ENCODE data around the gene CDH23. TPM values are rescaled to one million over a fixed set of nuclear protein-coding genes. Genes with fewer than 3 reads are reported as not detected.

The CDH23 gene
- total and polyA plus RNA-seq, 9 of the 15 experiments (the other 6 are each of a cell fraction or from before 2014, with no cell fraction given), result 0.18 to 1.2 (median 0.47) TPM

DNA sequence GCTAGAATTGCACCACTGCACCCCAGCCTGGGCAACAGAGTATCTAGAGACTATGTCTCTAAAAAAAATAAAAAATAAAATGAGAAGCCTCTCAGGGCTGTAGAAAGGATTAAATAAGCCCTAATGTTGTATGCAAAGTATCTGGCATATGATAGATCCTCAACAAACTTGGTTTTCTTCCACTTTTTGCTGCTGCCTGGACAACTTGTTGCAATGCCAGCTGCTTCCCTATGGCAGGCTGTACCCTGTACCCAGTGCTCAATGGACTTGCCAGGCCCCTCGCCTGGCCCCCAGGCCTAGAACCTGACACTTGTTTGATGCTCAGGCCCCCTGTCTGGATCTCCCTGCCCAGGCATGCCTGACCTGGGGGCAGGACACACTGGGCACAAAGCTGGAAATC lies 28.5 kb upstream of the CDH23 start:
- intact Hi-C loops (cut with micrococcal nuclease), result no loop called here
- WGBS (ENCODE audit: insufficient coverage, low coverage, missing lambda C conversion rate), result 31% methylated on average over 1 of the region's 1 CpG
- no peaks in the 10 kb centered on the region for H3K36me3 ChIP-seq (ENCODE audit: control insufficient read depth, insufficient read depth, low read length)
- CTCF ChIA-PET (ENCODE audit: low intra/inter-chr PET ratio), result no interaction called here
- no peak for TF ChIP-seq XRCC3 (IDR thresholded peaks at IDR 0.05)
- TF ChIP-seq, protein P1, sequence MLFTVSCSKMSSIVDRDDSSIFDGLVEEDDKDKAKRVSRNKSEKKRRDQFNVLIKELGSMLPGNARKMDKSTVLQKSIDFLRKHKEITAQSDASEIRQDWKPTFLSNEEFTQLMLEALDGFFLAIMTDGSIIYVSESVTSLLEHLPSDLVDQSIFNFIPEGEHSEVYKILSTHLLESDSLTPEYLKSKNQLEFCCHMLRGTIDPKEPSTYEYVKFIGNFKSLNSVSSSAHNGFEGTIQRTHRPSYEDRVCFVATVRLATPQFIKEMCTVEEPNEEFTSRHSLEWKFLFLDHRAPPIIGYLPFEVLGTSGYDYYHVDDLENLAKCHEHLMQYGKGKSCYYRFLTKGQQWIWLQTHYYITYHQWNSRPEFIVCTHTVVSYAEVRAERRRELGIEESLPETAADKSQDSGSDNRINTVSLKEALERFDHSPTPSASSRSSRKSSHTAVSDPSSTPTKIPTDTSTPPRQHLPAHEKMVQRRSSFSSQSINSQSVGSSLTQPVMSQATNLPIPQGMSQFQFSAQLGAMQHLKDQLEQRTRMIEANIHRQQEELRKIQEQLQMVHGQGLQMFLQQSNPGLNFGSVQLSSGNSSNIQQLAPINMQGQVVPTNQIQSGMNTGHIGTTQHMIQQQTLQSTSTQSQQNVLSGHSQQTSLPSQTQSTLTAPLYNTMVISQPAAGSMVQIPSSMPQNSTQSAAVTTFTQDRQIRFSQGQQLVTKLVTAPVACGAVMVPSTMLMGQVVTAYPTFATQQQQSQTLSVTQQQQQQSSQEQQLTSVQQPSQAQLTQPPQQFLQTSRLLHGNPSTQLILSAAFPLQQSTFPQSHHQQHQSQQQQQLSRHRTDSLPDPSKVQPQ (CRISPR knock-in tag; IDR thresholded peaks at IDR 0.05; ENCODE audit: borderline replicate concordance), result no peak
- no peak for TF ChIP-seq KLF13 (tag; IDR thresholded peaks at IDR 0.05; ENCODE audit: borderline replicate concordance, low read depth)
- TF ChIP-seq, protein P2, sequence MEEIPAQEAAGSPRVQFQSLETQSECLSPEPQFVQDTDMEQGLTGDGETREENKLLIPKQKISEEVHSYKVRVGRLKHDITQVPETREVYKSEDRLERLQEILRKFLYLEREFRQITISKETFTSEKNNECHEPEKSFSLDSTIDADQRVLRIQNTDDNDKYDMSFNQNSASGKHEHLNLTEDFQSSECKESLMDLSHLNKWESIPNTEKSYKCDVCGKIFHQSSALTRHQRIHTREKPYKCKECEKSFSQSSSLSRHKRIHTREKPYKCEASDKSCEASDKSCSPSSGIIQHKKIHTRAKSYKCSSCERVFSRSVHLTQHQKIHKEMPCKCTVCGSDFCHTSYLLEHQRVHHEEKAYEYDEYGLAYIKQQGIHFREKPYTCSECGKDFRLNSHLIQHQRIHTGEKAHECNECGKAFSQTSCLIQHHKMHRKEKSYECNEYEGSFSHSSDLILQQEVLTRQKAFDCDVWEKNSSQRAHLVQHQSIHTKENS (CRISPR knock-in tag; IDR thresholded peaks at IDR 0.05), result no peak
- no peak for TF ChIP-seq JUNB (CRISPR knock-in tag; conservative IDR thresholded peaks at IDR 0.05)
- no peak for TF ChIP-seq RNF2 (IDR thresholded peaks at IDR 0.05)
- no peak overlapping the region for H3K9ac ChIP-seq (ENCODE audit: insufficient read depth in 1 of 2, low read depth in 2 of 2, low read length in 2 of 2)
- in situ Hi-C loops (cut with MboI), result no loop called here
- no peaks in the 10 kb centered on the region; a peak in 1 of 5 replicates for H3K4me1 ChIP-seq (replicated peaks in 1 of 2; ENCODE audit: control insufficient read depth in 2 of 2, insufficient read depth in 2 of 2, low read length in 2 of 2)
- H3K9me1 ChIP-seq (ENCODE audit: control insufficient read depth, insufficient read depth, low read length), result no peaks in the 10 kb centered on the region
- POLR2A ChIA-PET, result interaction anchor here (0.8 kb wide), 1 partner anchor 11 kb away, joined by 3 read pairs; no protein-coding TSS in a partner anchor
- no peak for FAIRE-seq
- no peaks in the 10 kb centered on the region for H3K79me2 ChIP-seq (ENCODE audit: control insufficient read depth, insufficient read depth, low read length)
- no peak overlapping the region for H3K27ac ChIP-seq (ENCODE audit: extremely low read depth, low read depth, low read length)
- no peak overlapping the region for H3K4me2 ChIP-seq (ENCODE audit: insufficient read depth, low read length)
- no peaks in the 10 kb centered on the region for H4K20me1 ChIP-seq (replicated peaks; ENCODE audit: control insufficient read depth, insufficient read depth, low read length)
- H3K4me3 ChIP-seq, result no peak overlapping the region
- DNase-seq (ENCODE audit: extremely low read depth in 1 of 4, low spot score in 3 of 4), result no peak
- no peak for ATAC-seq
- no peak overlapping the region for H2AFZ ChIP-seq (ENCODE audit: low read depth, low read length)
- no peaks in the 10 kb centered on the region for H3K9me3 ChIP-seq (replicated peaks; ENCODE audit: control insufficient read depth, insufficient read depth, low read depth, low read length)
- no TSS peak for BruUV-seq (replicated peaks)
- peaks cover under 1 to 17% of the 10 kb centered on the region in 2 experiments; a peak in 2 of 5 replicates for H3K27me3 ChIP-seq (ENCODE audit: control insufficient read depth in 2 of 2, insufficient read depth in 2 of 2, low read length in 2 of 2)
